ENCODE measurements around the gene ELP2.

DNA sequence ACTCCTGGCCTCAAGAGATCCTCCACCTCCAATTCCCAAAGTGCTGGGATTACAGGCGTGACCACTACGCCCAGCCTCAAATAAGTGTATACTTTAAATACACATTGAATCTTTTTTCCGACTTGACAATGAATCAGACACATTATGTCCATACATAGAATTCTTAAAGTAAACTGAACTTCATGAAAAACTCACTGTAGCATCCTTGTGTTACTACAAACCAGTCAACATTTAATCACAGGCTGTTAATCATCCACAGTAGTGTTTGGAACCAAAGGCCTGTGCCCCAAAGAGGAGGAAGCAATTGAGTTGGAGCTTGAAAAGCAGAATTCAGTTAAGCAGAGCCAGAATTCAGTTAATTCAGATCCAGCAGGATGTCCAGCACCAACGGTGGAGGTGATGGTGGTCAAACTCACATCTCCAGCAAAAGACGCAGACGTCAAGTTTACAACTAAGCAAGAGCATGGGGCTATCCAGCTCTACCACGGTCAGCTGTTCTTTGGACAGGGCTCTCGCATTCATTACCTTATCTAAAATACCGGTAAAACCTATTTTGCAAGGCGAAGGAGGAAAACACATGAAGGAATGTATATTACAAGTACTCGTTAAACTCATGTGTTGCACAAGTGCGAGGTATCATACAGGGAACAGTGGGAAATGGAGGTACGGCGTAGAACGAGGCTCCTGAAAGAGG lies 1.7 kb upstream of the ELP2 start:
- TF ChIP-seq TAF1 (IDR thresholded peaks at IDR 0.05; ENCODE audit: borderline replicate concordance, low read depth, low read length) (no peak), RCOR1 (IDR thresholded peaks at IDR 0.05; ENCODE audit: low read length) (no peak), FOXM1 (IDR thresholded peaks at IDR 0.05; ENCODE audit: low read depth) (no peak), SMC3 (IDR thresholded peaks at IDR 0.05; ENCODE audit: low read depth, low read length) (no peak), EZH2phosphoT487 (IDR thresholded peaks at IDR 0.05; ENCODE audit: borderline replicate concordance, low read depth) (no peak), POLR2AphosphoS5 (IDR thresholded peaks at IDR 0.05; ENCODE audit: low read depth, low read length) (no peak), EP300 (IDR thresholded peaks at IDR 0.05; ENCODE audit: borderline replicate concordance in 1 of 2, low read depth in 1 of 2, low read length in 1 of 2) (no peak), RFX5 (IDR thresholded peaks at IDR 0.05; ENCODE audit: low read length) (no peak), RXRA (IDR thresholded peaks at IDR 0.05; ENCODE audit: borderline replicate concordance, low read depth) (no peak), GABPA (IDR thresholded peaks at IDR 0.05; ENCODE audit: low read depth) (no peak)
- TF ChIP-seq, protein P1, sequence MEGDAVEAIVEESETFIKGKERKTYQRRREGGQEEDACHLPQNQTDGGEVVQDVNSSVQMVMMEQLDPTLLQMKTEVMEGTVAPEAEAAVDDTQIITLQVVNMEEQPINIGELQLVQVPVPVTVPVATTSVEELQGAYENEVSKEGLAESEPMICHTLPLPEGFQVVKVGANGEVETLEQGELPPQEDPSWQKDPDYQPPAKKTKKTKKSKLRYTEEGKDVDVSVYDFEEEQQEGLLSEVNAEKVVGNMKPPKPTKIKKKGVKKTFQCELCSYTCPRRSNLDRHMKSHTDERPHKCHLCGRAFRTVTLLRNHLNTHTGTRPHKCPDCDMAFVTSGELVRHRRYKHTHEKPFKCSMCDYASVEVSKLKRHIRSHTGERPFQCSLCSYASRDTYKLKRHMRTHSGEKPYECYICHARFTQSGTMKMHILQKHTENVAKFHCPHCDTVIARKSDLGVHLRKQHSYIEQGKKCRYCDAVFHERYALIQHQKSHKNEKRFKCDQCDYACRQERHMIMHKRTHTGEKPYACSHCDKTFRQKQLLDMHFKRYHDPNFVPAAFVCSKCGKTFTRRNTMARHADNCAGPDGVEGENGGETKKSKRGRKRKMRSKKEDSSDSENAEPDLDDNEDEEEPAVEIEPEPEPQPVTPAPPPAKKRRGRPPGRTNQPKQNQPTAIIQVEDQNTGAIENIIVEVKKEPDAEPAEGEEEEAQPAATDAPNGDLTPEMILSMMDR (IDR thresholded peaks at IDR 0.05) = no peak
- TF ChIP-seq, protein P2, sequence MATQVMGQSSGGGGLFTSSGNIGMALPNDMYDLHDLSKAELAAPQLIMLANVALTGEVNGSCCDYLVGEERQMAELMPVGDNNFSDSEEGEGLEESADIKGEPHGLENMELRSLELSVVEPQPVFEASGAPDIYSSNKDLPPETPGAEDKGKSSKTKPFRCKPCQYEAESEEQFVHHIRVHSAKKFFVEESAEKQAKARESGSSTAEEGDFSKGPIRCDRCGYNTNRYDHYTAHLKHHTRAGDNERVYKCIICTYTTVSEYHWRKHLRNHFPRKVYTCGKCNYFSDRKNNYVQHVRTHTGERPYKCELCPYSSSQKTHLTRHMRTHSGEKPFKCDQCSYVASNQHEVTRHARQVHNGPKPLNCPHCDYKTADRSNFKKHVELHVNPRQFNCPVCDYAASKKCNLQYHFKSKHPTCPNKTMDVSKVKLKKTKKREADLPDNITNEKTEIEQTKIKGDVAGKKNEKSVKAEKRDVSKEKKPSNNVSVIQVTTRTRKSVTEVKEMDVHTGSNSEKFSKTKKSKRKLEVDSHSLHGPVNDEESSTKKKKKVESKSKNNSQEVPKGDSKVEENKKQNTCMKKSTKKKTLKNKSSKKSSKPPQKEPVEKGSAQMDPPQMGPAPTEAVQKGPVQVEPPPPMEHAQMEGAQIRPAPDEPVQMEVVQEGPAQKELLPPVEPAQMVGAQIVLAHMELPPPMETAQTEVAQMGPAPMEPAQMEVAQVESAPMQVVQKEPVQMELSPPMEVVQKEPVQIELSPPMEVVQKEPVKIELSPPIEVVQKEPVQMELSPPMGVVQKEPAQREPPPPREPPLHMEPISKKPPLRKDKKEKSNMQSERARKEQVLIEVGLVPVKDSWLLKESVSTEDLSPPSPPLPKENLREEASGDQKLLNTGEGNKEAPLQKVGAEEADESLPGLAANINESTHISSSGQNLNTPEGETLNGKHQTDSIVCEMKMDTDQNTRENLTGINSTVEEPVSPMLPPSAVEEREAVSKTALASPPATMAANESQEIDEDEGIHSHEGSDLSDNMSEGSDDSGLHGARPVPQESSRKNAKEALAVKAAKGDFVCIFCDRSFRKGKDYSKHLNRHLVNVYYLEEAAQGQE (IDR thresholded peaks at IDR 0.05; ENCODE audit: low read depth, low read length) = peak; percentile 34; the same call in 1 of the 2 replicates
